ENCODE measurements around the gene MRPS31. TPM values are rescaled to one million over a fixed set of nuclear protein-coding genes. Genes with fewer than 3 reads are reported as not detected.

Gene MRPS31
- total RNA-seq = 12.6 and 13.5 TPM in 2 replicates

GRCh38 chr13:40770934-40771618 is at the start of gene MRPS31:
Gene MRPS31 (minus strand): TSS chr13:40771190. CDS start chr13:40771136, 54 bp downstream.

GRCh38 chr13:40789275-40790153 is 18.5 kb upstream of the MRPS31 start, which contains the start of gene SLC25A15:
Gene SLC25A15 (plus strand): TSS chr13:40789611. CDS start chr13:40793227, 3,616 bp downstream.

Other genes starting within 250 kb of the MRPS31 start
- gene FOXO1, start 104.5 kb downstream of the MRPS31 start, total RNA-seq = 0.26 and 0.32 TPM in 2 replicates
- gene SLC25A15, start 18.4 kb upstream of the MRPS31 start, total RNA-seq = 9.8 and 12.1 TPM in 2 replicates
- 26.6 and 28.2 TPM in 2 replicates for gene ELF1, start 248.1 kb upstream of the MRPS31 start, total RNA-seq